Hematopoietic multipotent progenitor cell treated with erythropoietin and hydrocortisone succinate and interleukin-3 and kit ligand, for 15 days (in vitro differentiated cells): ENCODE results near the gene SLC25A47.
A peak's percentile ranks its signal among the peaks of the same experiment; 100 is the strongest.

Experiments
- DNase-seq: peaks from one replicate; pipeline ENCODE4 v3.0.0-alpha.2; 2015; ENCODE audit warnings: low spot score

The SLC25A47 gene

GRCh38 chr14:100346306-100347091 is 23.4 kb downstream of the SLC25A47 start:
- no peak for DNase-seq

GRCh38 chr14:100348253-100348729 is 25.2 kb downstream of the SLC25A47 start:
- no peak for DNase-seq

DNA sequence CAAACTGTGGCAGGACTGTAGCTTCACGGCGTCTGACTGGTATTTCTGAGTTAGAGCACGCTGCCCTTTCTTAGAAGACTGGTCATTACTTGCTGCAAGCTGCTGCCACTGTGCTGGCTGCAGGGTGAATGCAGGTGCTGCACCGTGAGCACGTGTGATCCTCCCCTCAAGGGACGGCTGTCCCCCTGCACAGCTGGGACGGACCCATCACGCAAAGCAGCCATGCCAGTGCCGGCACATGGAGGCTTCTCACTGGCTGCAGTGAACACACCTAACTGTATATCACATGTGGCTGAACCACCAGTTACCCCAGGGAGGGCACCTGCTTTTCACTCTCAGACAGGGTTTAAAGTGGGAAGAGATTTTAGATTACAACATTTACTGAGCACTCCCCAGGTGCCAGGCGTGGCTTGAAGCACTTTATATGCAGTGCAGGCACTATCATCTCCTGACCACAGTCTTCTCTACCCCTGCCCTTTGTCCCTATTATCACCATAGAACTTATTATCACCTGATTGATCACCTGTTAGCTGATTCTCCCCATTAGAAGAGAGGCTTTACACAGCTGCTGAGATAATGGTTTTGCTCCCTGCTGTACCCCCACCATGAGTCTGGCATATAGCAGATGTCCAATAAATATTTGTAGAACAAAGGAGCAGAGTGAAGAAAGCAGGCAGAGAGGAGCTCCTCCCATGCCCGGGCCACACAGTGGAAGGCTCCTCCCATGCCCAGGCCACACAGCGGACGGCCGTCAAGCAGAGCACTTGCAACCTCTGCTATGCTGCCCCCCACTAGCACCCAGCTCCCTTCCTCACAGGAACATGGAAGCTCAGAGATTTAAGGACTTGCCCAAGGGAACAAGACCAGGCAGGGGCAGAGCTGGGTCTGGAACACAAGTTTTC is 25.9 kb downstream of the SLC25A47 start:
- no peak for DNase-seq

DNA sequence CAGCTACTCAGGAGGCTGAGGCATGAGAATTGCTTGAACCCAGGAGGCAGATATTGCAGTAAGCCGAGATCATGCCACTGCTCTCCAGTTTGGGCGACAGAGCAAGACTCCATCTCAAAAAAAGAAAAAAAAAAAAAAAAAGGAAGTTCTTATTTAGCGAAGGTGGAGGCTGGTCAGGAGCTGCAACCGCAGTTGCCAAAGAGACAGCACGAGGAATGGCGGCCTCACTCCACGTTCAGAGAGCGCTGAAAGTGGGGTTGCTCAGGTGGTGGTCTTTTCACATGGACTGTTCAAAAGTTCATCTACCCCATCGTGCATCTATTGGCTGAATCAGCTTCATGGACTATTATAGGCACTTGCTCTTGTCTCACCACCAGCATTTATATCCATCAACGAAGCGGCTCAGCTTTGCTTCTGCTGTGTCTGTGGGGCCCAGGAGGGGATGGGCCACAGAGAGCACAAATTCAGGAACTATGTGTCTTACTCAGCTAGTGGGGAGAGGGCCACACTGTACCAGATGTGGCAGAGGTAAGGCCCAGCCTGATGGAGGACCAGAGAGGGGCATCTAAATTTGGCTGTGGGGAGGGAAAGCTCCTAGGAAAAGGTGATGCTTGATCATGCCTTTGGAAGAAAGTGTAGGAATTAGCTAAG is 27.3 kb downstream of the SLC25A47 start:
- DNase-seq, result no peak

- no peak for DNase-seq
These were observed 27.8 kb downstream of the SLC25A47 start for GRCh38 chr14:100350986-100351385.

DNA sequence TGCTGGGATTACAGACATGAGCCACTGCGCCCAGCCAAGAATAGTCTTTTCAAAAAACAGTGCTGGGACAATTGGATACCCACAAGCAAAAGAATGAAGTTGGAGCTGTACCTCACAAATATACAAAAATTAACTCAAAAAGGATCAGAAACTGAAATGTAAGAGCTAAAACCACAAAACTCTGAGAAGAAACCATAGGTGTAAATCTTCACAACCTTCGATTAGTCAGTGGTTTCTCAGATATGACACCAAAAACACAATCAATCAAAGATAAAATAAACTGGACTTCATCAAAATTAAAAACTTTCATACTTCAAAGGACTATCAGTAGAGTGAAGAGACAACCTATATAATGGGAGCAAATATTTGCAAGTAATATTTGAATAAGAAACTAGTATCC is 35.3 kb downstream of the SLC25A47 start:
- no peak for DNase-seq

- DNase-seq, result no peak
These were observed 36.0 kb downstream of the SLC25A47 start for GRCh38 chr14:100359111-100359510.

- DNase-seq, result no peak
These were observed 36.7 kb downstream of the SLC25A47 start for GRCh38 chr14:100359881-100360280.

DNA sequence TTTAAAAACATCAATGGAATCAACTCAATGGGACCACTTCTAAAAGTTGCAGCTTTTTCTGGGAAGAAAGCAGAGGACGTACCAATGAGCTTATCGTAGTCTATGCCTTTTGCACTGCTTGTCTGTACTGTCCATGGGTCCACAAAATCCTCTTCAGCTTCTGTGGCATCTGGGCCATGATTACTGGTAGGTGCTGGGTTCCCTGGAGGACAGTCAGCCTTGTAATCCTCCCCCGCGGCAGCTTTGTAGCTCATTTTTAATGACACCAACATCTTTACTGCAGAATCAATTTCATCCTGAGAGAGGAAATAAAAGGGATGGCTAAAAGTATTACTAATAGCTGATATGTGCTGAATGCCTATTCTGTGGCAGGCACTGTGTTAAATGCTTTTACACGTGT is 38.5 kb downstream of the SLC25A47 start:
- no peak for DNase-seq

GRCh38 chr14:100362311-100362927 is 39.3 kb downstream of the SLC25A47 start:
- no peak for DNase-seq

DNA sequence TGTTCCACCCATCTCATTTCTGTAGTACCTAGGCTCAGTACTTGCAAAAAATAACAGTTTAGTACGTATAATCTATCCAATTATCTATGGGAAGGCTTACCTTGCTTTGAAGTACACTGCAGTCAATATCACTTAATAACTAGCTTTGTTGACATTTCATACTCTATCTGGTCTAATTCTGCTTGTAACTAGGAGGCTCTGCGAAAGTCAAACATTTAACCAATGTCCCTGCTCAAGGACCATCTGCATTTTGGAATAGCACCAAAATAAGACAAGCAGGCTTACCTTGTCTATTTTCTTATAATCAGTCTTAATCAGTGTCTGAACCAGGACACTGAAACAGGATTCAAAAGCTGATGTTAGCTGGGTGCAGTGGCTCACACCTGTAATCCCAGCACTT is 39.9 kb downstream of the SLC25A47 start:
- DNase-seq, result no peak

- no peak for DNase-seq
These were observed 41.3 kb downstream of the SLC25A47 start for GRCh38 chr14:100364403-100364802.

DNA sequence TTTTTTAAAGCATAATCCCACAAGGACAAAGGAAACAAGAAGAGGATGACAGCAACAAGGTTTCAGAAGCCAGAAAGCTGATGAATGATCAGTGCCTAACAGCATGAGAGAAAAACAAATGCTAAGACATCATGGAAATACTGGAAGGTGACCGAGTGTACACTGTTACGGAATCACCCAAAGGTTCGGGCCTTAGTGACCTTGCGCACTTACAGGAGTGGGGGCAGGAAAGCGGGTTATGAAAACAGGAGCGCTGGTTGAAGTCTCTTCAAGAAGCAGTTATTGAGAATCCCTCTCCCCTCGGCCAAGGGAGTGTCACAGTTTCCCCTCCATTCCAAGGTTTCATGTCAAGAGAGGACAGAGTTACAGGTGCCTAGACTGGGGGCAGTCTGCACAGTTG is 42.6 kb downstream of the SLC25A47 start:
- no peak for DNase-seq

GRCh38 chr14:100369019-100369418 is 45.9 kb downstream of the SLC25A47 start:
- no peak for DNase-seq

DNA sequence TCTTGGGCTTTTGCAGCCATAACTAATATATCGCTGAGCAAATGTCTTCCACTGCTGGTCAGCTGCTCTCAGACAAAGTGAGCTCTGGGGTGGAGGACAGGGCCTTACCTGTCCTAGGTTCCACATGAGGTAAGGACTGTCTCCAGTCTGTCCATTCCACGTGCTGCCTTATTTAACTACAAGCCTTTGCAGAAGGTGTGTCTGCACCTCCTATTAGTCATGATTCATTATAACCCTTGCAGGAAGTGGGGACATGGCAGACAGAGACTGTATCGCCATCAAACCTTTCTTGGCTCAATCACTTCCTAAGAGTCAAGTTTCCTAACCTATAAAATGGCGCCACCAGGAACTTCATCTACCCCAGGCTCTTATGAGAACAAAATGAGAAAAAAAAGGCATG is 46.9 kb downstream of the SLC25A47 start:
- no peak for DNase-seq

- no peak for DNase-seq
These were observed 48.6 kb downstream of the SLC25A47 start for GRCh38 chr14:100371773-100372172.

- no peak for DNase-seq
These were observed 49.4 kb downstream of the SLC25A47 start for GRCh38 chr14:100372357-100373048.

- DNase-seq, result no peak
These were observed 51.1 kb downstream of the SLC25A47 start for GRCh38 chr14:100374270-100374669.

GRCh38 chr14:100374876-100375265 is 51.7 kb downstream of the SLC25A47 start:
- no peak for DNase-seq

GRCh38 chr14:100375266-100375962 is 52.3 kb downstream of the SLC25A47 start:
- DNase-seq, result peak; percentile 54
